ENCODE measurements around the gene PPP6R2. TPM values are rescaled to one million over a fixed set of nuclear protein-coding genes. Genes with fewer than 3 reads are reported as not detected.
"Not testable (repeated sequence)": the region's sequence is repeated elsewhere in the genome, so short reads cannot be mapped to it uniquely, and the experiment has no call there.

The PPP6R2 gene
- polyA plus RNA-seq, 1 donor (not counting 4 experiments of a cell fraction or from before 2014, with no cell fraction given): 19.8 TPM

DNA sequence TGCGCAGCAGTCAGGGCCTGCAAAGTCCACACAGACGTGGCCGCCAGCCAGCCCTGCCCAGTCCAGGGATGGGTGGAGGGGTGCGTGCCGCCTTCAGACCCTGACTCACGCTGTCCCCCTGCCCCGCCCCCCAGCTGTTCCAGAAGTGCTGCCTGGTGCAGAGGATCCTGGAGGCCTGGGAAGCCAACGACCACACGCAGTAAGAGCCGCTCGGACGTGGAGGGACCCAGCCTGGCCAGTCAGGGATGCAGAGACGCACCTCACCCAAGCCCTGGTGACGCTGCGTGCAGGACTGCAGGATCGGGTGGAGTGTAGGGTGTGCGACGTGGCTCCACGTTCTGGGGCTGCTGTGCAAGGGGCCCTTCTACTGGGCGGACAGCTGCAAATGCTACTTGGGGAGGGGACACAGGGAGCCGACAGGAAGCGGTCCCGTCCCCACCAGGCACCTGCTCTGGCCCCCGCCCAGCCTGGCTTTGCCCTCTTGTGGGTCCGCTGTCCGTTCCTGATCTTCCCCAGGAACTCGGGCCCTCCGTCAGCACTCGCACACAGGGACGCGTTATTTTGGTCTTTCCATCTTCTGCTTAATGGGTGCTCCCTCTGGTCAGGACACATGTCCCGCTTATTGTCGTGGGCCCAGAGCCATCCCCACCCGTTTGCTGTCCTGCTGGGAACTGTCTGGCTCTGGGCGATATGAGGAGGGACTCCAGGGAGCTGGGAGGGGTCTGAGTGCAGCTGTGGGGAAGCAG is 89.2 kb downstream of the PPP6R2 start:
- no peak overlapping the region for H2AFZ ChIP-seq (ENCODE audit: control insufficient read depth, low read length)
- H3K9me3 ChIP-seq (ENCODE audit: control insufficient read depth, low read depth, low read length): no peaks in the 10 kb centered on the region
- dilution Hi-C loops (cut with MboI; ENCODE audit: extremely low pct_ligation_motif_present, low sequenced_read_pairs): no loop called here
- no peak overlapping the region for H3K9ac ChIP-seq (ENCODE audit: control insufficient read depth, extremely low read depth, insufficient read depth, low read length)
- peaks cover 9% of the 10 kb centered on the region for H3K4me1 ChIP-seq (ENCODE audit: control insufficient read depth, extremely low read depth, insufficient read depth, low read length)
- no peak overlapping the region for H3K4me3 ChIP-seq (ENCODE audit: control insufficient read depth in 2 of 3, extremely low read depth in 1 of 3, insufficient read depth in 2 of 3, low read depth in 1 of 3, low read length in 3 of 3)
- H3K27ac ChIP-seq (ENCODE audit: control insufficient read depth, insufficient read depth, low read length): no peak overlapping the region
- H3K9me1 ChIP-seq (ENCODE audit: control insufficient read depth, extremely low read depth, insufficient read depth, low read length): no peaks in the 10 kb centered on the region
- no peaks in the 10 kb centered on the region for H3K27me3 ChIP-seq (ENCODE audit: control insufficient read depth, extremely low read depth, insufficient read depth, low read length)
- no peaks in the 10 kb centered on the region for H3K79me2 ChIP-seq (ENCODE audit: control insufficient read depth, insufficient read depth, low read length)
- no peak overlapping the region for H3K4me2 ChIP-seq (ENCODE audit: control insufficient read depth, extremely low read depth, insufficient read depth, low read depth, low read length)
- DNase-seq (ENCODE audit: low read depth, low spot score) (no peak), FAIRE-seq (no peak)
- H3K36me3 ChIP-seq (ENCODE audit: control insufficient read depth in 2 of 2, extremely low read depth in 1 of 2, insufficient read depth in 2 of 2, low read length in 2 of 2): peaks cover 31 to 40% of the 10 kb centered on the region in 2 experiments
- TF ChIP-seq EZH2 (IDR thresholded peaks at IDR 0.05; ENCODE audit: low read length): no peak
- TF ChIP-seq, protein P1, sequence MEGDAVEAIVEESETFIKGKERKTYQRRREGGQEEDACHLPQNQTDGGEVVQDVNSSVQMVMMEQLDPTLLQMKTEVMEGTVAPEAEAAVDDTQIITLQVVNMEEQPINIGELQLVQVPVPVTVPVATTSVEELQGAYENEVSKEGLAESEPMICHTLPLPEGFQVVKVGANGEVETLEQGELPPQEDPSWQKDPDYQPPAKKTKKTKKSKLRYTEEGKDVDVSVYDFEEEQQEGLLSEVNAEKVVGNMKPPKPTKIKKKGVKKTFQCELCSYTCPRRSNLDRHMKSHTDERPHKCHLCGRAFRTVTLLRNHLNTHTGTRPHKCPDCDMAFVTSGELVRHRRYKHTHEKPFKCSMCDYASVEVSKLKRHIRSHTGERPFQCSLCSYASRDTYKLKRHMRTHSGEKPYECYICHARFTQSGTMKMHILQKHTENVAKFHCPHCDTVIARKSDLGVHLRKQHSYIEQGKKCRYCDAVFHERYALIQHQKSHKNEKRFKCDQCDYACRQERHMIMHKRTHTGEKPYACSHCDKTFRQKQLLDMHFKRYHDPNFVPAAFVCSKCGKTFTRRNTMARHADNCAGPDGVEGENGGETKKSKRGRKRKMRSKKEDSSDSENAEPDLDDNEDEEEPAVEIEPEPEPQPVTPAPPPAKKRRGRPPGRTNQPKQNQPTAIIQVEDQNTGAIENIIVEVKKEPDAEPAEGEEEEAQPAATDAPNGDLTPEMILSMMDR (optimal IDR thresholded peaks at IDR 0.05 in 1 of 3, IDR thresholded peaks at IDR 0.05 in 1 of 3, conservative IDR thresholded peaks at IDR 0.05 in 1 of 3; ENCODE audit: extremely low read depth in 1 of 3, insufficient read depth in 2 of 3, low read length in 3 of 3): no peak
- H4K20me1 ChIP-seq (ENCODE audit: control insufficient read depth, extremely low read depth, insufficient read depth, low read length): no peaks in the 10 kb centered on the region

DNA sequence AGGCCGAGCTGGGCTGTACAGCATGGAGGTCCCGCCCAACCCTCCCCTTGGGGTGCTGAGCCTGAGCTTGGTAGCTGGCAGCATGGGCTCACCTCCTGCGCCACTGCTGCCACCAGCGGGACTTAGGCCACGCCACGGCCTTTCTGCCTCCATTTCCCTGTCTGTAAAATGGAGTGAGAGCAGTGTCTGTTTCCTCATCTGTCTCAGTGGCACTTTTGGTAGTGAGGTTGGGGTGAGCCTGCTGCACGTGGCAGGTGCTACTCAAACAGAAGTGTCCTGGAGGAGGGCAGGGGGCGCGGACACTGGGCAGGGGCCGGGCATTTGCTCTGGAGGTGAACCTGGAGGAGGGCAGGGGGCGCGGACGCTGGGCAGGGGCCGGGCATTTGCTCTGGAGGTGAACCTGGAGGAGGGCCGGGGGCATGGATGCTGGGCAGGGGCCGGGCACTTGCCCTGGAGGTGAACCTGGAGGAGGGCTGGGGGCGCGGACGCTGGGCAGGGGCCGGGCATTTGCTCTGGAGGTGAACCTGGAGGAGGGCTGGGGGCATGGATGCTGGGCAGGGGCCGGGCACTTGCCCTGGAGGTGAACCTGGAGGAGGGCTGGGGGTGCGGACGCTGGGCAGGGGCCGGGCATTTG is 89.9 kb downstream of the PPP6R2 start:
- H3K79me2 ChIP-seq (ENCODE audit: control insufficient read depth, insufficient read depth, low read length); H3K9ac ChIP-seq (ENCODE audit: control insufficient read depth, extremely low read depth, insufficient read depth, low read length); H3K27me3 ChIP-seq (ENCODE audit: control insufficient read depth, extremely low read depth, insufficient read depth, low read length); FAIRE-seq; dilution Hi-C loops (cut with MboI; ENCODE audit: extremely low pct_ligation_motif_present, low sequenced_read_pairs); H4K20me1 ChIP-seq (ENCODE audit: control insufficient read depth, extremely low read depth, insufficient read depth, low read length); H3K27ac ChIP-seq (ENCODE audit: control insufficient read depth, insufficient read depth, low read length); H3K4me2 ChIP-seq (ENCODE audit: control insufficient read depth, extremely low read depth, insufficient read depth, low read depth, low read length); H3K4me3 ChIP-seq (ENCODE audit: control insufficient read depth in 2 of 3, extremely low read depth in 1 of 3, insufficient read depth in 2 of 3, low read depth in 1 of 3, low read length in 3 of 3); H3K4me1 ChIP-seq (ENCODE audit: control insufficient read depth, extremely low read depth, insufficient read depth, low read length); DNase-seq (ENCODE audit: low read depth, low spot score); H2AFZ ChIP-seq (ENCODE audit: control insufficient read depth, low read length); H3K9me3 ChIP-seq (ENCODE audit: control insufficient read depth, low read depth, low read length); H3K9me1 ChIP-seq (ENCODE audit: control insufficient read depth, extremely low read depth, insufficient read depth, low read length): not testable (repeated sequence)
- H3K36me3 ChIP-seq (ENCODE audit: control insufficient read depth in 2 of 2, extremely low read depth in 1 of 2, insufficient read depth in 2 of 2, low read length in 2 of 2): peaks cover 30 to 43% of the 10 kb centered on the region in 2 experiments

Measured in keratinocyte (primary cell).